NB4 (cell line): ENCODE results near the gene ZFP92.

Experiments
- DNase-seq: peaks from one replicate; pipeline ENCODE4 v3.0.0; 2010; ENCODE audit warnings: low read depth
- H3K4me3 ChIP-seq: one replicate; pipeline ENCODE4 v1.5.1; 2011; ENCODE audit warnings: mild to moderate bottlenecking, low read depth, low read length, moderate library complexity
- MAX ChIP-seq: IDR thresholded peaks from 2 replicates; pipeline ENCODE4 v1.6.1; 2011; ENCODE audit warnings: low read depth, low read length
- MYC ChIP-seq: IDR thresholded peaks from 2 replicates; pipeline ENCODE4 v1.6.1; 2011; ENCODE audit warnings: low read depth, low read length
- POLR2A ChIP-seq: IDR thresholded peaks from 2 replicates; pipeline ENCODE4 v1.6.1; 2011; ENCODE audit warnings: mild to moderate bottlenecking; ENCODE audit not compliant: insufficient read length; ENCODE audit errors: extremely low read depth
- TF ChIP-seq, protein P1 (sequence below): IDR thresholded peaks from one replicate; pipeline ENCODE4 v1.5.1; 2012; ENCODE audit warnings: low read depth, low read length

Gene ZFP92

GRCh38 chrX:153449368-153450113, 38.3 kb downstream of the ZFP92 start:
- TF ChIP-seq, protein P1, sequence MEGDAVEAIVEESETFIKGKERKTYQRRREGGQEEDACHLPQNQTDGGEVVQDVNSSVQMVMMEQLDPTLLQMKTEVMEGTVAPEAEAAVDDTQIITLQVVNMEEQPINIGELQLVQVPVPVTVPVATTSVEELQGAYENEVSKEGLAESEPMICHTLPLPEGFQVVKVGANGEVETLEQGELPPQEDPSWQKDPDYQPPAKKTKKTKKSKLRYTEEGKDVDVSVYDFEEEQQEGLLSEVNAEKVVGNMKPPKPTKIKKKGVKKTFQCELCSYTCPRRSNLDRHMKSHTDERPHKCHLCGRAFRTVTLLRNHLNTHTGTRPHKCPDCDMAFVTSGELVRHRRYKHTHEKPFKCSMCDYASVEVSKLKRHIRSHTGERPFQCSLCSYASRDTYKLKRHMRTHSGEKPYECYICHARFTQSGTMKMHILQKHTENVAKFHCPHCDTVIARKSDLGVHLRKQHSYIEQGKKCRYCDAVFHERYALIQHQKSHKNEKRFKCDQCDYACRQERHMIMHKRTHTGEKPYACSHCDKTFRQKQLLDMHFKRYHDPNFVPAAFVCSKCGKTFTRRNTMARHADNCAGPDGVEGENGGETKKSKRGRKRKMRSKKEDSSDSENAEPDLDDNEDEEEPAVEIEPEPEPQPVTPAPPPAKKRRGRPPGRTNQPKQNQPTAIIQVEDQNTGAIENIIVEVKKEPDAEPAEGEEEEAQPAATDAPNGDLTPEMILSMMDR: no peak
- TF ChIP-seq POLR2A (no peak), MAX (no peak), MYC (no peak)
- no peak for DNase-seq
- no peak overlapping the region for H3K4me3 ChIP-seq

- no peak for DNase-seq
- H3K4me3 ChIP-seq: no peak overlapping the region
- TF ChIP-seq POLR2A (no peak), MYC (no peak), MAX (no peak)
- TF ChIP-seq, protein P1: no peak
Measured at GRCh38 chrX:153450114-153450948, 39.1 kb downstream of the ZFP92 start.

GRCh38 chrX:153450949-153451277, 39.6 kb downstream of the ZFP92 start:
- no peak overlapping the region for H3K4me3 ChIP-seq
- TF ChIP-seq, protein P1: no peak
- TF ChIP-seq MYC: no peak
- no peak for TF ChIP-seq POLR2A
- TF ChIP-seq MAX: no peak
- no peak for DNase-seq

DNA sequence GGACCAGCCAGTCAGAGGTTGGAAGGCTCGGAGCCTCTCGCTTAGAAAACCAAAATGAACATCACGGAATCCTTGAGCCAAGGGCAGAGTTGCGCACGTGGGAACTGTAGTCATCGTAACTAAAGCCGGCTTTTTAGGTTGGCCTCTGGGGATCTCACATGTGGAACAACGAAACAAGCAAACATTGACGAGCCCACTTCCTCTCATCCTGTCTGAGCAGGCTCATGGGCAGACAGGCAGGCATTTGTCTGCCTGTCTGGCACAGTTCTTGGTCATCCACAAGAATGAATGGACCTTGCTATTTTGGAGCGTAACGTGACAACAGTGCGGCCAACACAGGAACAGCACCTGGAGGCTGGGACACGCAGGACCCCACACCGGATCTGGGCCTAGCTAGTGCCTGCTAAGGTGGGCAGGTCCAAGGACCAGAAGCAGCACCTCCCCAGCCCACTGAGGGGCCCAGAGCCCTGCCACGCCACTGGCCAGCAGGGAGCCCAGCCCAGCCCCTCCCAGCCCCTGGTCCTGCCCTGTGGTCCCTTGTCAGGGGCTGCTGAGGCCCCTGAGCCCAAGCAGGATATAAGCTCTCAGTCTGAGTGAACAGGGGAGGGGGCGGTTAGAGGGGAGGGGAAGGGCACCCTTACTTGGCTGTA, 43.8 kb downstream of the ZFP92 start:
- TF ChIP-seq MYC: no peak
- TF ChIP-seq MAX: no peak
- no peak for TF ChIP-seq POLR2A
- TF ChIP-seq, protein P1: no peak
- H3K4me3 ChIP-seq: no peak overlapping the region
- no peak for DNase-seq

- H3K4me3 ChIP-seq: no peak overlapping the region
- DNase-seq: no peak
- TF ChIP-seq, protein P1: no peak
- no peak for TF ChIP-seq MYC
- no peak for TF ChIP-seq MAX
Measured at GRCh38 chrX:153455571-153455970, 44.3 kb downstream of the ZFP92 start.
